CD14-positive monocyte (primary cell): ENCODE results near the gene FTSJ3. TPM values are rescaled to one million over a fixed set of nuclear protein-coding genes. Genes with fewer than 3 reads are reported as not detected.

Experiments
- DNase-seq, 3 donors: peaks; one replicate each; pipeline ENCODE4 v3.0.0-alpha.2; 2011 to 2022
- H2AFZ ChIP-seq: 2 replicates; pipeline ENCODE4 v1.6.0; 2012; ENCODE audit warnings: mild to moderate bottlenecking, low read depth, low read length, inconsistent platforms; ENCODE audit not compliant: insufficient read depth, poor library complexity, severe bottlenecking
- H3K27ac ChIP-seq, 2 donors: 1 replicate in 1 of 2; 2 replicates in 1 of 2; pipeline ENCODE4 v1.5.1; 2012 to 2013; ENCODE audit warnings: low read length in 2 of 2, control low read depth in 1 of 2, inconsistent platforms in 1 of 2, low read depth in 1 of 2, mild to moderate bottlenecking in 1 of 2
- H3K27me3 ChIP-seq, 2 donors: one replicate each; pipeline versions ENCODE4 v1.6.0 to v1.6.1; 2011 to 2013; ENCODE audit warnings: low read length in 2 of 2; ENCODE audit not compliant: control insufficient read depth in 2 of 2, insufficient read depth in 2 of 2
- H3K36me3 ChIP-seq, 2 donors: replicated peaks in 1 of 2; 1 replicate in 1 of 2; 2 replicates in 1 of 2; pipeline versions ENCODE4 v1.5.1 to v1.6.1; 2012 to 2013; ENCODE audit warnings: low read length in 2 of 2, control low read depth in 1 of 2, inconsistent platforms in 1 of 2, mild to moderate bottlenecking in 1 of 2; ENCODE audit not compliant: insufficient read depth in 2 of 2, control insufficient read depth in 1 of 2
- H3K4me1 ChIP-seq, 2 donors: 1 replicate in 1 of 2; 2 replicates in 1 of 2; pipeline versions ENCODE4 v1.5.1 to v1.6.1; 2012 to 2013; ENCODE audit warnings: low read length in 2 of 2, control low read depth in 1 of 2, inconsistent platforms in 1 of 2, mild to moderate bottlenecking in 1 of 2, moderate library complexity in 1 of 2; ENCODE audit not compliant: insufficient read depth in 2 of 2, control insufficient read depth in 1 of 2
- H3K4me2 ChIP-seq: replicated peaks from 2 replicates; pipeline ENCODE3; 2012; ENCODE audit warnings: low read length, moderate library complexity, mild to moderate bottlenecking; ENCODE audit not compliant: poor library complexity, severe bottlenecking; ENCODE audit errors: extremely low read depth
- H3K4me3 ChIP-seq, 3 experiments: fragments of 200-600 bp in 1 of 3; sonication (generic) in 1 of 3; replicated peaks in 1 of 3; 1 replicate in 2 of 3; 2 replicates in 1 of 3; pipeline ENCODE4 v1.5.1; 2011 to 2013; ENCODE audit warnings: low read length in 3 of 3, mild to moderate bottlenecking in 3 of 3, control low read depth in 2 of 3, low read depth in 2 of 3, inconsistent platforms in 1 of 3, moderate library complexity in 1 of 3
- H3K79me2 ChIP-seq: 2 replicates; pipeline ENCODE4 v1.6.0; 2012; ENCODE audit warnings: mild to moderate bottlenecking, control low read depth, inconsistent platforms, low read length, moderate library complexity; ENCODE audit not compliant: insufficient read depth
- H3K9ac ChIP-seq: 2 replicates; pipeline ENCODE4 v1.6.0; 2017; ENCODE audit warnings: low read length, mild to moderate bottlenecking; ENCODE audit not compliant: insufficient read depth, poor library complexity, severe bottlenecking
- H3K9me3 ChIP-seq, 2 donors: replicated peaks in 1 of 2; 1 replicate in 1 of 2; 2 replicates in 1 of 2; pipeline versions ENCODE4 v1.5.1 to v1.6.1; 2012 to 2013; ENCODE audit warnings: low read length in 2 of 2, control low read depth in 1 of 2; ENCODE audit not compliant: control insufficient read depth in 1 of 2, insufficient read depth in 1 of 2
- H4K20me1 ChIP-seq: 2 replicates; pipeline ENCODE4 v1.6.0; 2012; ENCODE audit warnings: mild to moderate bottlenecking, low read length, control low read depth, moderate library complexity; ENCODE audit not compliant: insufficient read depth
- H3K27ac Mint-ChIP-seq, 7 donors: one replicate each; pipeline ENCODE4 v1.8.0; 2020; ENCODE audit warnings: mild to moderate bottlenecking in 7 of 7, mixed read lengths in 7 of 7, moderate library complexity in 6 of 7, inconsistent platforms in 2 of 7
- H3K27me3 Mint-ChIP-seq, 3 donors: one replicate each; pipeline ENCODE4 v1.8.0; 2021 to 2022; ENCODE audit warnings: low read depth in 3 of 3, mild to moderate bottlenecking in 3 of 3, mixed read lengths in 3 of 3, moderate library complexity in 3 of 3, inconsistent platforms in 1 of 3
- H3K36me3 Mint-ChIP-seq, 2 donors: one replicate each; pipeline ENCODE4 v1.8.0; 2020; ENCODE audit warnings: mixed read lengths in 2 of 2, inconsistent platforms in 1 of 2, mild to moderate bottlenecking in 1 of 2
- H3K4me1 Mint-ChIP-seq: one replicate; pipeline ENCODE4 v1.8.0; 2020; ENCODE audit warnings: mild to moderate bottlenecking, mixed read lengths
- H3K4me3 Mint-ChIP-seq, 2 donors: one replicate each; pipeline ENCODE4 v1.8.0; 2020; ENCODE audit warnings: mild to moderate bottlenecking in 2 of 2, mixed read lengths in 2 of 2, moderate library complexity in 1 of 2
- H3K9me3 Mint-ChIP-seq, 7 donors: one replicate each; pipeline ENCODE4 v1.8.0; 2020 to 2022; ENCODE audit warnings: mixed read lengths in 7 of 7, mild to moderate bottlenecking in 6 of 7, moderate library complexity in 6 of 7, inconsistent platforms in 2 of 7
- CTCF ChIP-seq: fragments of 200-600 bp; IDR thresholded peaks from one replicate; pipeline ENCODE4 v1.8.0; 2022; ENCODE audit warnings: antibody characterized with exemption, mild to moderate bottlenecking
- WGBS: methylation state at CpG from one replicate; pipeline ENCODE4 v1.1.5; 2013; ENCODE audit warnings: missing lambda C conversion rate; ENCODE audit not compliant: insufficient coverage; 5-methylcytosine and 5-hydroxymethylcytosine counted together
- intact Hi-C, 2 donors: fragments of 100-400 bp; cut with micrococcal nuclease; formaldehyde crosslinking; loops; one replicate each; pipeline versions ENCODE4 v1.15.0 to v1.15.1; 2023
- polyA plus RNA-seq, 3 donors: library from polyadenylated mRNA; depleted of rRNA in 1 of 3; unstranded in 2 of 3; stranded (reverse) in 1 of 3; fragments of 300-500 nt in 2 of 3; fragments of >200 nt in 1 of 3; fragmentation: Illumina TruSeq in 2 of 3; gene quantifications; 1 replicate in 2 of 3; 2 replicates in 1 of 3; pipeline ENCODE4 v1.2.3, GENCODE V29; 2012 to 2021

Gene FTSJ3
- polyA plus RNA-seq, 3 donors, result 9.2 to 23.7 (median 15.0) TPM

GRCh38 chr17:63848834-63849689, 21.6 kb upstream of the FTSJ3 start:
- intact Hi-C loops, result no loop called here
- H3K79me2 ChIP-seq, result no peaks in the 10 kb centered on the region

More at GRCh38 chr17:63848834-63849689, 21.6 kb upstream of the FTSJ3 start:
- DNase-seq, result peak; percentile 93 to 94 (median 94)
- H3K9me3 Mint-ChIP-seq, result peaks cover 3 to 14% (median 10%) of the 10 kb centered on the region in 7 donors
- 22% methylated on average over 82 of the region's 82 CpGs for WGBS
- H3K4me2 ChIP-seq, result peak overlapping the region; percentile 60
- H3K27me3 Mint-ChIP-seq, result peaks cover 4 to 10% (median 5%) of the 10 kb centered on the region in 3 donors
- peak overlapping the region in 2 of 3 experiments; percentile 26 to 49 for H3K4me3 ChIP-seq
- peaks cover 8 to 11% of the 10 kb centered on the region in 2 donors for H3K4me1 ChIP-seq
- H3K4me1 Mint-ChIP-seq, result peaks cover 12% of the 10 kb centered on the region
- H3K27ac ChIP-seq, result peak overlapping the region; percentile 45 to 65
- peak overlapping the region; percentile 68 to 96 for H3K4me3 Mint-ChIP-seq
- peak; percentile 80 for TF ChIP-seq CTCF
- H3K36me3 Mint-ChIP-seq, result peaks cover 0 to 11% of the 10 kb centered on the region in 2 donors
- H2AFZ ChIP-seq, result peak overlapping the region; percentile 76
- H3K36me3 ChIP-seq, result no peaks in the 10 kb centered on the region
- H3K27me3 ChIP-seq, result no peaks in the 10 kb centered on the region
- H4K20me1 ChIP-seq, result no peaks in the 10 kb centered on the region
- peaks cover 0 to 6% of the 10 kb centered on the region in 2 donors for H3K9me3 ChIP-seq
- H3K9ac ChIP-seq, result peak overlapping the region; percentile 49
- H3K27ac Mint-ChIP-seq, result peak overlapping the region; percentile 89 to 100 (median 99)
